ENCODE data around the gene ANKRD9. TPM values are rescaled to one million over a fixed set of nuclear protein-coding genes. Genes with fewer than 3 reads are reported as not detected.
A peak's percentile ranks its signal among the peaks of the same experiment; 100 is the strongest.

ANKRD9 gene
- 24.6 and 25.9 TPM in 2 replicates for total RNA-seq
- 21.0 and 27.5 TPM in 2 replicates for polyA plus RNA-seq
- polyA plus RNA-seq (2011; cell fraction: cytosol; rRNA removed): 5.7 and 11.8 TPM in 2 replicates
- 21.4 and 27.4 TPM in 2 replicates for polyA plus RNA-seq (2011; cell fraction: nucleus; rRNA removed)
- 5.1 and 12.3 TPM in 2 replicates for polyA plus RNA-seq (2012)
- polyA minus RNA-seq: 5.9 and 6.0 TPM in 2 replicates
- polyA minus RNA-seq (2011; cell fraction: cytosol; rRNA and poly(A)+ RNA removed): 22.3 TPM
- polyA minus RNA-seq (2011; cell fraction: nucleus; rRNA and poly(A)+ RNA removed): 3.6 and 3.8 TPM in 2 replicates
- Bru-seq, nascent RNA: percentile 40 among the genes with signal in this experiment
- percentile 67 among the genes with signal in this experiment for BruChase-seq, experiment 1, labeled RNA remaining after a 6-hour chase
- BruChase-seq, experiment 2, labeled RNA remaining after a 2-hour chase: percentile 56 among the genes with signal in this experiment
- long read RNA-seq, full-length matches to known transcripts: 58 of 67 reads
- long read RNA-seq, partial matches to known transcripts: 0 of 67 reads
- long read RNA-seq, other reads (novel, unspliced or antisense): 9 of 67 reads

- DNase-seq (ENCODE audit: low read depth, low spot score): peak; percentile 94
- H3K9me3 ChIP-seq (replicated peaks; ENCODE audit: control insufficient read depth, insufficient read depth, low read length): no peaks in the 10 kb centered on the region
- peaks cover 6% of the 10 kb centered on the region for H3K4me1 ChIP-seq (ENCODE audit: control insufficient read depth, extremely low read depth, insufficient read depth, low read length)
- ChIA-PET POLR2A (no interaction called here), CTCF (interaction anchor here (0.8 to 1.0 kb wide), 6 partner anchors 8 to 192 kb away, joined by 3 to 10 read pairs (median 6); no protein-coding TSS in a partner anchor)
- TF ChIP-seq FOS (IDR thresholded peaks at IDR 0.05; ENCODE audit: borderline replicate concordance, insufficient read depth, low read length) (no peak), MAX (IDR thresholded peaks at IDR 0.05; ENCODE audit: insufficient read depth, insufficient read length) (no peak), POLR2AphosphoS5 (IDR thresholded peaks at IDR 0.05; ENCODE audit: insufficient read depth, low read depth, low read length) (no peak), EZH2 (IDR thresholded peaks at IDR 0.05; ENCODE audit: borderline replicate concordance, low read depth, low read length, severe bottlenecking) (no peak), CTCF (IDR thresholded peaks at IDR 0.05; ENCODE audit: extremely low read depth in 1 of 2, insufficient read depth in 1 of 2, low read depth in 1 of 2, low read length in 2 of 2) (no peak)
- peak within 1 kb of the TSS; percentile 58 for H3K9ac ChIP-seq (replicated peaks; ENCODE audit: extremely low read depth, insufficient read depth, low read length)
- no peaks in the 10 kb centered on the region for H3K27me3 ChIP-seq (ENCODE audit: control insufficient read depth in 2 of 2, insufficient read depth in 2 of 2, low read length in 2 of 2)
- peak within 1 kb of the TSS; percentile 67 for H2AFZ ChIP-seq (ENCODE audit: low read depth, low read length)
- H3K36me3 ChIP-seq (ENCODE audit: control insufficient read depth in 2 of 2, extremely low read depth in 1 of 2, insufficient read depth in 2 of 2, low read length in 2 of 2): peaks cover 0 to 2% of the 10 kb centered on the region in 2 experiments
- H3K4me2 ChIP-seq (ENCODE audit: insufficient read depth, low read length): peak within 1 kb of the TSS; percentile 69
- BruUV-seq (replicated peaks): no TSS peak
- dilution Hi-C loops (cut with MboI; ENCODE audit: extremely low pct_ligation_motif_present, low sequenced_read_pairs) (loop anchor here (10.0 kb wide), 1 partner anchor 65 kb away; no protein-coding TSS in a partner anchor), intact Hi-C loops (cut with micrococcal nuclease) (loop anchor here (2.0 to 10.0 kb wide), 3 partner anchors 71 to 275 kb away; partner anchors contain the start of genes CINP and TECPR2)
- peak within 1 kb of the TSS; percentile 3 to 60 (median 57) for H3K4me3 ChIP-seq (replicated peaks in 1 of 3; ENCODE audit: insufficient read depth in 1 of 3, low read depth in 1 of 3, low read length in 3 of 3)
- peak; percentile 90 for FAIRE-seq
- peak within 1 kb of the TSS; percentile 63 for H3K27ac ChIP-seq (ENCODE audit: insufficient read depth, low read depth, low read length)
- no peaks in the 10 kb centered on the region for H3K9me1 ChIP-seq (replicated peaks; ENCODE audit: control insufficient read depth, extremely low read depth, insufficient read depth, low read length)
- no peaks in the 10 kb centered on the region for H4K20me1 ChIP-seq (replicated peaks; ENCODE audit: control insufficient read depth, extremely low read depth, insufficient read depth, low read length)
- H3K79me2 ChIP-seq (ENCODE audit: control insufficient read depth, insufficient read depth, low read length): peaks cover 3% of the 10 kb centered on the region
Observed at GRCh38 chr14:102509746-102510615, at the start of gene ANKRD9. Gene ANKRD9 (minus strand): TSS chr14:102509776. CDS start chr14:102507889, 1,887 bp downstream.
